Omental fat pad (tissue), 4 donors: ENCODE measurements around the gene RXYLT1. TPM values are rescaled to one million over a fixed set of nuclear protein-coding genes. Genes with fewer than 3 reads are reported as not detected.
"Not testable (repeated sequence)": the region's sequence is repeated elsewhere in the genome, so short reads cannot be mapped to it uniquely, and the experiment has no call there.

Experiments used
- ATAC-seq: fragments of 150-250 bp; one replicate; pipeline ENCODE4 v1.9.1; 2016; ENCODE audit warnings: mild to moderate bottlenecking, moderate library complexity; ENCODE audit not compliant: low FRiP score
- DNase-seq: peaks from one replicate; pipeline ENCODE4 v3.0.0-alpha.2; 2019; ENCODE audit warnings: low spot score
- total RNA-seq, 4 donors: library from RNA; depleted of rRNA; stranded (reverse); fragments of >200 nt; gene quantifications; one replicate each; pipeline ENCODE4 v1.1.0, GENCODE V29; 2016
- TF ChIP-seq, protein P1 (sequence below), 3 donors: fragments of 450-650 bp; IDR thresholded peaks; one replicate each; pipeline ENCODE4 v1.5.1; 2016 to 2017; ENCODE audit warnings: antibody characterized with exemption in 3 of 3, mild to moderate bottlenecking in 3 of 3, moderate library complexity in 2 of 3

The RXYLT1 gene
- total RNA-seq, 4 donors from 2014 or later, result 16.0 to 18.7 (median 17.0) TPM

- DNase-seq, result no peak
- TF ChIP-seq, protein P1, sequence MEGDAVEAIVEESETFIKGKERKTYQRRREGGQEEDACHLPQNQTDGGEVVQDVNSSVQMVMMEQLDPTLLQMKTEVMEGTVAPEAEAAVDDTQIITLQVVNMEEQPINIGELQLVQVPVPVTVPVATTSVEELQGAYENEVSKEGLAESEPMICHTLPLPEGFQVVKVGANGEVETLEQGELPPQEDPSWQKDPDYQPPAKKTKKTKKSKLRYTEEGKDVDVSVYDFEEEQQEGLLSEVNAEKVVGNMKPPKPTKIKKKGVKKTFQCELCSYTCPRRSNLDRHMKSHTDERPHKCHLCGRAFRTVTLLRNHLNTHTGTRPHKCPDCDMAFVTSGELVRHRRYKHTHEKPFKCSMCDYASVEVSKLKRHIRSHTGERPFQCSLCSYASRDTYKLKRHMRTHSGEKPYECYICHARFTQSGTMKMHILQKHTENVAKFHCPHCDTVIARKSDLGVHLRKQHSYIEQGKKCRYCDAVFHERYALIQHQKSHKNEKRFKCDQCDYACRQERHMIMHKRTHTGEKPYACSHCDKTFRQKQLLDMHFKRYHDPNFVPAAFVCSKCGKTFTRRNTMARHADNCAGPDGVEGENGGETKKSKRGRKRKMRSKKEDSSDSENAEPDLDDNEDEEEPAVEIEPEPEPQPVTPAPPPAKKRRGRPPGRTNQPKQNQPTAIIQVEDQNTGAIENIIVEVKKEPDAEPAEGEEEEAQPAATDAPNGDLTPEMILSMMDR (IDR thresholded peaks at IDR 0.05), result no peak
- peak; percentile 69 for ATAC-seq
Measured at GRCh38 chr12:63826006-63826585, 46.4 kb downstream of the RXYLT1 start.

DNA sequence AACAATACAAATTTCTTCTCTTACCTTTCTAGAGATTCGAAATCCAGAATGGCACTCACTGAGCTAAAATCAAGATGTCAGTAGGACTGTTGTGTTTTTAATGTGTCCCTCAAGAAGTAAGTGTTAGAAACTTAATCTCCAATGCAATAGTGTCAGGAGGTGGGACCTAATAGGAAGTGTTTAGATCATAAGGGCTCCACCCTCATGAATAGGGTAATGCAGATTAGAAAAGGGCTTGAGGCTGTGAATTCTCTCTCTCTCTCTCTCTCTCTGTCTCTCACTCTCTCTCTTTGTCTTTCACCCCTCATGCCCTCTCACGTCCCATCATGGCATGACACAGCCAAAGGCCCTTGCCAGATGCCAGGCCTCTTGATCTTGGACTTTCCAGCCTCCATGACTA lies 49.2 kb downstream of the RXYLT1 start:
- no peak for DNase-seq
- TF ChIP-seq, protein P1 (IDR thresholded peaks at IDR 0.05), result no peak
- ATAC-seq, result no peak

- ATAC-seq (no peak), DNase-seq (no peak)
- TF ChIP-seq, protein P1 (IDR thresholded peaks at IDR 0.05), result no peak
Measured at GRCh38 chr12:63836046-63836445, 56.3 kb downstream of the RXYLT1 start.

DNA sequence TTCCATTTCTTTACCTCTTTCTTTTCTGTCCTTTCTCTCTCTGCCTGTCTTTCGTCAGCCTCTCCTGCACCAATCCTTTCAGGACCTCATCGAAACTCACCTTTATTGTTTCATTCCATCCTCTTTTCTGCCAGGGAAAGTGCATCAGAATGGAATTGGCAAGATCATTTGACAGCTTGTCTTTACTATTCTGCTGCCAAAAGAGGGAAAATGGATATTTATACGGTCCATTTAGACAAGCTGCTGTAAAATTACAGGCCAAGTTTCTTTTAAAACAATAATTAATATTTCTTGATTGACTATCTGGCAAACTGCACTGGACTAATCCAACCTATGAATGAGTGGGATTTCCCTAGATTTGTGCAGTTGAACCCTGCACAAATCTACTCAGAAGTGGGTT lies 57.2 kb downstream of the RXYLT1 start:
- no peak for DNase-seq
- TF ChIP-seq, protein P1 (IDR thresholded peaks at IDR 0.05), result no peak

DNA sequence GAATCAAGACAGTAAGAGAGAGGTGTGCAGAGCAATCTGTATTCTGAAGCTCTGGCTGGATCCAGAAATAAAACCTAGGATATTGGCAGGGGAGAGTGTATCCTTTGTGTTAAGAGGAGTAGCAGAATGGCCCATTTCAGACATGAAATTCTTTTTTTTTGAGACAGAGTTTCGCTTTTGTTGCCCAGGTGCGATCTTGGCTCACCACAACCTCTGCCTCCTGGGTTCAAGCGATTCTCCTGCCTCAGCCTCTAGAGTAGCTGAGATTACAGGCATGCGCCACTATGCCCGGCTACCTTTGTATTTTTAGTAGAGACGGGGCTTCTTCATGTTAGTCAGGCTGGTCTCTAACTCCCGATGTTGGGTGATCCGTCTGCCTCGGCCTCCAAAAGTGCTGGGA lies 58.7 kb downstream of the RXYLT1 start:
- TF ChIP-seq, protein P1 (IDR thresholded peaks at IDR 0.05), result no peak
- DNase-seq (no peak), ATAC-seq (no peak)

More for the DNA sequence above, 57.2 kb downstream of the RXYLT1 start:
- ATAC-seq, result no peak

- DNase-seq (no peak), ATAC-seq (no peak)
Measured at GRCh38 chr12:63841011-63841410, 61.3 kb downstream of the RXYLT1 start.

DNA sequence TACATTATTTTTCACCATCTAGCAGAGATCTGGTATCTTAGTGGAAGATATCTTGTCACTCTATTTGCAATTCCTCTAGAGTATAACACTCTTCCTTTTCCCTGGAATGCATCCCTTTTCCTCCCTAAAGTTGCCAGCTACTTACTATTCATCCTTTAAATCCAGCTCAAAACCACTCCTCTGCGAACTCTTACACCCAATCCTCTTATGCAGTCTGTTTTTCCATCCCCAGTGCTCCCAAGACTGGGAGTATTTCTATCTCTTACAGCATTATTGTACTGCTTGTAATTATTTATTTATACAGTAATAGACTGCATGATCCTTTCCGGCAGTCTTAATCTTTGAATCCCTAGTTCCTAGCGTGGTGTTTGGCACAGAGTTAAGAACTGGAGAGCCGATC lies 61.9 kb downstream of the RXYLT1 start:
- ATAC-seq (no peak), DNase-seq (no peak)
- TF ChIP-seq, protein P1 (IDR thresholded peaks at IDR 0.05), result no peak

More at GRCh38 chr12:63841011-63841410, 61.3 kb downstream of the RXYLT1 start:
- TF ChIP-seq, protein P1 (IDR thresholded peaks at IDR 0.05), result no peak

DNA sequence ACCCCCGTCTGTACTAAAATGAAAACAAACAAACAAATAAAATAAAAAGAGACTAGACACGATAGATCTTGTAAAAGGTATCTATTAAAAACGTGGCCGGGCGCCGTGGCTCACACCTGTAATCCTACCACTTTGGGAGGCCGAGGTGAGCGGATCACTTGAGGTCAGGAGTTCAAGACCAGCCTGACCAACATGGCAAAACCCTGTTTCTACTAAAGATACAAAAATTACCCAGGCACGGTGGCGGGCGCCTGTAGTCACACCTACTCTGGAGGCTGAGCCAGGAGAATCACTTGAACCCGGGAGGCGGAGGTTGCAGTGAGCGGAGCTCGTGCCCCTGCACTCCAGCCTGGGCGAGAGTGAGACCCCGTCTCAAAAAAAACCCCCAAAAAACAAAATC lies 63.0 kb downstream of the RXYLT1 start:
- not testable (repeated sequence) for DNase-seq, ATAC-seq
